ENCODE data around the gene BMS1.
"Not testable (repeated sequence)": the region's sequence is repeated elsewhere in the genome, so short reads cannot be mapped to it uniquely, and the experiment has no call there.

BMS1 gene

GRCh38 chr10:42836771-42837468 is 54.3 kb downstream of the BMS1 start:
- no peak overlapping the region for H2AFZ ChIP-seq (ENCODE audit: low read depth, low read length, severe bottlenecking)
- no peak overlapping the region for H3K4me3 ChIP-seq (ENCODE audit: insufficient read depth, low read length, poor library complexity, severe bottlenecking)
- H3K36me3 ChIP-seq (ENCODE audit: low read length): no peaks in the 10 kb centered on the region
- no peaks in the 10 kb centered on the region for H4K20me1 ChIP-seq (ENCODE audit: low read depth, low read length)
- no peaks in the 10 kb centered on the region for H3K79me2 ChIP-seq (ENCODE audit: insufficient read depth, low read length)
- H3K27me3 ChIP-seq (ENCODE audit: low read length): no peaks in the 10 kb centered on the region
- no peak for TF ChIP-seq CTCF (IDR thresholded peaks at IDR 0.05; ENCODE audit: insufficient read depth, low read length, poor library complexity, severe bottlenecking)
- no peak for TF ChIP-seq EZH2phosphoT487 (conservative IDR thresholded peaks at IDR 0.05; ENCODE audit: low read length)
- H3K9me3 ChIP-seq (ENCODE audit: insufficient read depth, low read length): no peaks in the 10 kb centered on the region
- H3K9me2 ChIP-seq (replicated peaks; ENCODE audit: insufficient read depth, low read length): no peaks in the 10 kb centered on the region
- no peak overlapping the region for H3K27ac ChIP-seq (ENCODE audit: low read depth, low read length)
- no peaks in the 10 kb centered on the region for H3F3A ChIP-seq (ENCODE audit: insufficient read depth)
- no peak overlapping the region for H3K9ac ChIP-seq (ENCODE audit: low read length)
- H3K4me2 ChIP-seq (ENCODE audit: low read depth, low read length, poor library complexity, severe bottlenecking): no peak overlapping the region

- not testable (repeated sequence) for H3K9me3 ChIP-seq (ENCODE audit: insufficient read depth, low read length); H4K20me1 ChIP-seq (ENCODE audit: low read depth, low read length); H3F3A ChIP-seq (ENCODE audit: insufficient read depth); H3K27ac ChIP-seq (ENCODE audit: low read depth, low read length); H3K9me2 ChIP-seq (replicated peaks; ENCODE audit: insufficient read depth, low read length); H3K36me3 ChIP-seq (ENCODE audit: low read length); H3K4me2 ChIP-seq (ENCODE audit: low read depth, low read length, poor library complexity, severe bottlenecking); H2AFZ ChIP-seq (ENCODE audit: low read depth, low read length, severe bottlenecking); H3K4me3 ChIP-seq (ENCODE audit: insufficient read depth, low read length, poor library complexity, severe bottlenecking); H3K27me3 ChIP-seq (ENCODE audit: low read length); H3K9ac ChIP-seq (ENCODE audit: low read length); H3K79me2 ChIP-seq (ENCODE audit: insufficient read depth, low read length)
Observed at GRCh38 chr10:42844810-42845209, 62.2 kb downstream of the BMS1 start.

GRCh38 chr10:42847261-42847660 is 64.7 kb downstream of the BMS1 start:
- not testable (repeated sequence) for H3K4me3 ChIP-seq (ENCODE audit: insufficient read depth, low read length, poor library complexity, severe bottlenecking)

GRCh38 chr10:42850931-42851330 is 68.3 kb downstream of the BMS1 start:
- H3K4me2 ChIP-seq (ENCODE audit: low read depth, low read length, poor library complexity, severe bottlenecking): no peak overlapping the region
- no peaks in the 10 kb centered on the region for H3K9me3 ChIP-seq (ENCODE audit: insufficient read depth, low read length)
- no peak for TF ChIP-seq EZH2phosphoT487 (conservative IDR thresholded peaks at IDR 0.05; ENCODE audit: low read length)
- TF ChIP-seq CTCF (IDR thresholded peaks at IDR 0.05; ENCODE audit: insufficient read depth, low read length, poor library complexity, severe bottlenecking): no peak
- no peak overlapping the region for H2AFZ ChIP-seq (ENCODE audit: low read depth, low read length, severe bottlenecking)
- no peaks in the 10 kb centered on the region for H3K9me2 ChIP-seq (replicated peaks; ENCODE audit: insufficient read depth, low read length)
- no peaks in the 10 kb centered on the region for H3K27me3 ChIP-seq (ENCODE audit: low read length)
- H3K27ac ChIP-seq (ENCODE audit: low read depth, low read length): no peak overlapping the region
- H3K4me3 ChIP-seq (ENCODE audit: insufficient read depth, low read length, poor library complexity, severe bottlenecking): no peak overlapping the region
- no peaks in the 10 kb centered on the region for H3K79me2 ChIP-seq (ENCODE audit: insufficient read depth, low read length)
- H3F3A ChIP-seq (ENCODE audit: insufficient read depth): no peaks in the 10 kb centered on the region
- H4K20me1 ChIP-seq (ENCODE audit: low read depth, low read length): no peaks in the 10 kb centered on the region
- no peaks in the 10 kb centered on the region for H3K36me3 ChIP-seq (ENCODE audit: low read length)
- no peak overlapping the region for H3K9ac ChIP-seq (ENCODE audit: low read length)

More at GRCh38 chr10:42847261-42847660, 64.7 kb downstream of the BMS1 start:
- H2AFZ ChIP-seq (ENCODE audit: low read depth, low read length, severe bottlenecking); H3K9me2 ChIP-seq (replicated peaks; ENCODE audit: insufficient read depth, low read length); H3K4me2 ChIP-seq (ENCODE audit: low read depth, low read length, poor library complexity, severe bottlenecking); H3F3A ChIP-seq (ENCODE audit: insufficient read depth); H3K79me2 ChIP-seq (ENCODE audit: insufficient read depth, low read length); H3K27ac ChIP-seq (ENCODE audit: low read depth, low read length); H3K27me3 ChIP-seq (ENCODE audit: low read length); H3K9me3 ChIP-seq (ENCODE audit: insufficient read depth, low read length); H3K9ac ChIP-seq (ENCODE audit: low read length); H4K20me1 ChIP-seq (ENCODE audit: low read depth, low read length); H3K36me3 ChIP-seq (ENCODE audit: low read length): not testable (repeated sequence)

Measured in SU-DHL-6 (cell line).